CD4-positive, alpha-beta T cell treated with Interleukin-1 beta for 1 hour (primary cell): Measurements from ENCODE around the gene TRIOBP.

Experiments
- DNase-seq, 2 donors: peaks; one replicate each; pipeline ENCODE4 v3.0.0-alpha.2; 2020 to 2022

TRIOBP gene

DNA sequence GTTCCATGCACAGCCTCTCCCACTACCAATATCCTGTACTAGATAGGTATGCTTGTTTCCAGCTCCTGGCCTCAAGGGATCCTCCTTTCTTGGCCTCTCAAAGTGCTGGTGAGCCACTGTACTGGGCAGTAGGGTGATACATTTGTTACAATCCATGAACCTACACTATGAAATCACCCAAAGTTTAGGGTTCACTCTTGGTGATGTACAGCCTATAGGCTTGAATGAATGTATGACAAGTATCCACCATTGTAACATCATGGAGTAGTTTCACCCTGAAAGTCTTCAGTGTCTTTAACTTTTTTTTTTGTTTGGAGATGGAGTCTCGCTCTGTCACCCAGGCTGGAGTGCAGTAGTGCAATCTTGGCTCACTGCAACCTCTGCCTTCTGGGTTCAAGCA lies 31.8 kb downstream of the TRIOBP start:
- no peak for DNase-seq

DNA sequence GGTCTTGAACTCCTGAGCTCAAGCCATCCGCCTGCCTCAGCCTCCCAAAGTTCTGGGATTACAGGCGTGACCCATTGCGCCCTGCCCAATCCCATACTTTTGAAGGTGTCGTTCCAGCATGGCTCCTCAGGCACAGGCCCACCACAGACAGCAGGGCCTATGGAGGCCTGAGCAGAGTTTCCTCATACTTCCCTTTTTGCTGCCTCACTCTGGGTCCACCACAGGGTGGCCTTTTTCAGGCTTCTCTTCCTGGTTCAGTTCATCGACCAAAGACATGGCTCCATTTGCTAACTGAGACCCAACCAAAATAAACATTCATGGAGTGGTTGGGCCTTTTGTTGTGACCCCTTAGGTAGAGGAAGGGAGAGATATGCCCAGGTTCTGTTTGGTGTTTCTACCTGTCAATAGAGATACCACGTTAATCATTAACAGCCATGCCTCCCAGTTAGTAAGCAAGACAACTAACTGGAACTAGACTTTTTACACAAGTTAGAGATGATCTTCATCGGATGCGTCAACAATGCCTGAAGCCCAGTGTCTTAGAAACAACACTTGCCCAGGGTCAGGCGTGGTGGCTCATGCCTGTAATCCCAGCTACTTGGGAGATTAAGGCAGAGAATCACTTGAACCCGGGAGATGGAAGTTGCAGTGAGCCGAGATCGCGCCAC lies 35.1 kb downstream of the TRIOBP start:
- peak in 1 of 2 donors; percentile 17 for DNase-seq

DNA sequence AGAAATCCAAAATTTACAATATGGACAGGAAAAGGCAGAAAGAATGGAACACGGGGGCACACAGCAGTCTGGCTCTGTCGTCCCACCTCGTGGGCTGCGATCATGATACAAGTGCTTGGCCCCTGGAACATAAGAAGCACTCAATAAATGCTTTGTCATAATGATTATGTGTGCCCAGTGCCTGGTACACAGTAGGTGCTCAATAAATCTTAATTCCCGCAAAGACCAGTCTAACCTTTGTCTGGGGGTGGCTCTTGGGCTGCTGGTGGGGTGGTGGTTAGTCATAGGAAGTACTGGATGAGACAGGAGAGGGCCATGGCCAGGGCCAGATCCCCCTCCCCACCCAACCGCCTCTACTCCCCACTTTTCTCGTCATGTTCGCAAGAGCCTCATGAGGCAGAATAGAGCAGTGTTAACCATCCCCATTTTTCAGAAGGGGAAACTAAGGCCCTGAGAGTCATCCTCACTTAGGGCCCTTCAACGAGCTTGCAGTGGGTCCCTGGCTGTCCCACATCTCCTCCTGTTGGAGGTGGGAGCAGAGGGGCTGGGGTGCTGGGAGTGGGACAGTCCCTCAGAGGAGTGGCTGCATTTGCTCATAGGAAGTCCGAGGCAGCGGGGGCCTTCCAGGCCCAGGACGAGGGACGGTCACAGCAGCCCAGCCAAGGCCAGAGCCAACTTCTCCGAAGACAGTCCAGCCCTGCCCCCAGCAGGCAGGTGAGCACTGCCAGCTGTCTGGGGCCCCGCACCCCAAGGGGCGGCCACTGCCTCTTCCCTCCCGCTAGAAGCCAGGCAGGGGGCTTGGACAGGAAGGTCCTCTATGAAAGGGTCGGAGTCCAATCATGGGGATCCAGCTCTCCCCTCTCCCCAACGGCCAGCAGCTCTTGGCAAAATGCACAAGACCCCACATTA lies 36.1 kb downstream of the TRIOBP start:
- no peak for DNase-seq

DNA sequence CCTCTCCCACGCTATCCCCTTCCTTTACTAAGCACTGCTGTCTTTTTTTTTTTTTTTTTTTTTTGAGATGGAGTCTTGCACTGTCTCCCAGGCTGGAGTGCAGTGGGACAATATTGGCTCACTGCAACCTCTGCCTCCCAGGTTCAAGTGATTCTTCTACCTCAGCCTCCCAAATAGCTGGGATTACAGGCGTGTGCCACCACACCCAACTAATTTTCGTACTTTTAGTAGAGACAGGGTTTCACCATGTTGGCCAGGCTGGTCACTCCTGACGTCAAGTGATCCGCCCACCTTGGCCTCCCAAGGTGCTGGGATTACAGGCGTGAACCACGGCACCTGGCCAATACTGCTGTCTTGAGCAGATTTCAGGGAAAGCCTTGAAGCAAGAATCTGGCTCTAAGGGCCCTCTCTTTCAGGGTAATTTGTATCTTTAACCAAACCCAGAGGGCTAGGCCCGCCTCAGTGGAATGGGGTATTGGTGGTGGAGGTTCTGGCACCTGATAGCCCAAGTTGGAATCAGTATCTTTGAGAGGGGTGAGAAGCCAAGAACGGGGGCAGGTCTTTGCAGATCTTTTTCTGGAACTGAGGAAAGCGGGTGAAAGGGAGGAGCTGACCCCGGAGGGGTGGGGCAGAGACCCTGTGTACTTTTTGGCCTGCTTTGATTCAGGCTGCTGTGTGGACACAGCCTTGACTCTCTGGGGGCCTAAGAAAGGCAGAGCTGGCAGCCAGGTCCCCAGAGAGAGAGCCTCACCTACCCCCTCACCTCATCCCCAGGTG lies 37.0 kb downstream of the TRIOBP start:
- DNase-seq = no peak

DNA sequence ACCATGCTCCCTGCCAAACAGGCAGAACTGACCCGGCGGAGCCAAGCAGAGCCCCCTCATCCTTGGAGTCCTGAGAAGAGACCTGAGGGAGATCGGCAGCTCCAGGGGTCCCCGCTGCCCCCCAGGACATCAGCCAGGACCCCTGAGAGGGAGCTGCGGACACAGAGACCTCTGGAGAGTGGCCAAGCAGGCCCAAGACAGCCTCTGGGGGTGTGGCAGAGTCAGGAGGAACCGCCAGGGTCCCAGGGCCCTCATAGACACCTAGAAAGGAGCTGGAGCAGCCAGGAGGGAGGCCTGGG lies 37.5 kb downstream of the TRIOBP start:
- DNase-seq = no peak

DNA sequence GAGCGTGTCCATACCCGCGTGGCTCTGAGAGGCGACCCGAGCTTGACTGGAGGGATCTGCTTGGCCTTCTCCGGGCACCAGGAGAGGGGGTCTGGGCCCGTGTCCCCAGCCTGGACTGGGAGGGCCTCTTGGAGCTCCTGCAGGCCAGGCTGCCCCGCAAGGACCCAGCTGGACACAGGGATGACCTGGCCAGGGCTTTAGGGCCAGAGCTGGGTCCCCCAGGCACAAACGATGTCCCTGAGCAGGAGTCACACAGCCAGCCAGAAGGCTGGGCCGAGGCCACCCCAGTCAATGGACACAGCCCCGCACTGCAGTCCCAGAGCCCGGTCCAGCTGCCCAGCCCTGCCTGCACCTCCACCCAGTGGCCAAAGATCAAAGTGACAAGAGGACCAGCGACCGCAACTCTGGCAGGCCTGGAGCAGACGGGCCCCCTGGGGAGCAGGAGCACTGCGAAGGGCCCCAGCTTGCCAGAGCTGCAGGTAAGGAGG lies 38.2 kb downstream of the TRIOBP start:
- DNase-seq = no peak

DNA sequence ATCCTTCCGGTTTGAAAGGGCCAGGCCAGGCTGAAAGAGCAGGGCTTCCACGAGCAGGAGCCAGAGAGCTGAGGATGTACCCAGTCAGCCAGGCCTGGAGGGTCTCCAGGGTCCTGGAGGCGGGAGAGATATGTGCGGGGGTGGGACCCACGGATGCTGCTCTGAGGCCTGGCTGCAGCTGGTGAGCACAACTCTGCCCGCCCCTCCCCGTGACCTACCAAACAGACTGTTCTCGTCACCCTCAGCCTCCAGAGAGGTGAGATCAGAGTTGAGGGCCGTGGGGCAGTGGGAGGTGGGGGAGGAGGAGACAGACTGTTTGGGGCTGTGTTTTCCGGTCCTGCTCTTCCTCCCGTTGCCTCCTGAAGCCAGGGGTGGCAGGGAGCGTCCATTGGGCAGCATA lies 42.2 kb downstream of the TRIOBP start:
- DNase-seq = no peak

DNA sequence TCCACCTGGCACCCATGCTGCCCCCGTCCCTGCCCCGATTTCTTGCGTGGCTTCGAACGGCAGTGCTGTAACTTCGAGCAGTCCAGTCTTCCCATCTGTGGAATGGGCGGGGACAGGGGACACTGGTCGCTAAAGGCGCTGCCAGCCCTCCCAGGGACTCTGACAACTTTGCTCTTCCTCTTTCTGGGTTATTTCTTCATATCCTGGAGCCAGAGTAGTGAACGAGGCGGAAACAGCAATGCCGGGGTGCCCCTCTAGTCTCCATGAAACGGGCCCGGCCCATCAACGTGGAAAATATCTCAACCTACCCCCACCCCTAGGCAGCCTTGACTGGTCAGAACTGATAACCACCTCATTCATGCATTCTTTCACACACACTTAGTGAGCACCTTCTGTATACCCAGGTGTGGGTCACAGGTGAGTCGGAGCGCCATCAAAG lies 42.8 kb downstream of the TRIOBP start:
- DNase-seq = peak in 1 of 2 donors; percentile 59

DNA sequence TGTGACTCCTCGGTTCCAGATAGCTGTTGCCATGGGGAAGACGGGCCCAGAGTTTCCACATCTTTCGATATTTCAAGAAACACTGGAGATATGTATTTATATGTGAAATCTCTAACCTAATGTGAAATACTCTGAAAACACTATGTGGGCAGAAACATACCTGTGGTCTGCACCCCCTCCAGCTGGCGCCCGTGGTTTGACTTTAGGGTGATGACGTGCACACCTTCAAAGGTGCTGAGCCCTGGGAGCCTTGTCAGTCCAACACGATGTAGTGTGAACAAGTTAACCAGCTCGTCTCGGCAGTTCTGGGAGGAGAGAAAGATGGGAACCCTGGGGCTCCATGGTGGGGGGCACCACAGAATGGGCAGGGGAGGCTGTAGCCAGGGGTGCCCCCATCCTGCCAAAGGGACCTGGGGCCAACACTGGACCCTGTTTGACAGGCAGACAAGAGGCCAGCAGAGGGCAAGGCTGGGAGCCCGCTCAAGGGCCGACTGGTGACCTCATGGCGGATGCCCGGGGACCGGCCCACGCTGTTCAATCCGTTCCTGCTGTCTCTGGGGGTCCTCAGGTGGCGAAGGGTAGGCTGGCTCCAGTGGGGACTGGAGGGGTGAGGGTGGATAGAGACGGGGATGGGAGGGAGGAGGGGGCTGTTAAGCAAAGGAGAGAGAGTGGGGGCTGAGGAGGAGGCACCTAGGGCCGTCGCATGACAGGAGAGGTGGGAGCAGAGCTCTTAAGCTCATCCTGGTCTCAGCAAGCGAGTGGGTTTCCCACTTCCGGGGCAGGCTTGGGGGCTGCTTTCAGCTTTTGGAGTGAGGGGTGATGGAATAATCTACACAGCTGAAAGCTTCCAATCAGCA lies 43.8 kb downstream of the TRIOBP start:
- no peak for DNase-seq

DNA sequence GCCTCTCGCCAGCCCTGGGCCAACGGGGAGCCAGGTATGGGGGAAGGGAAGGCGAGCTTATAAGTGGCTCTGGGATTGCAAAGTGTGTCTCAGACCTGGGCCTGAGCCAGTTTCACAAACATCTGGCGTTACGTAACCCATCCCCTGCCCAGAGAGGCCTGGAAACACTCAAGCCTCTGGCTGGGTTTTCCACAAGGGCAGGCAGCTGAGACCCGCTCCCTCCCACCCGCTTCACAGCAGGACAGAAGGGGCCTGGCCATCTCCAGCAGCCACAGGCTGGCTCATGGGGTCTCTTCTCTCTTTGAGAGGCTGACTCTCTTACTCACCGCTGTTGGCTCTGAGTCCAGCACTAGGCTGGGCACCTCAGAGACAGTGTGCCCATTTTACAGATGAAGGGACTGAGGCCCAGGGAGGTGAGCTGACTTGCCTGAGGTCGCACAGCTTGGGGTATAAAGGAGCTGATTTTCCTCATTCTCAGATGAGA lies 44.5 kb downstream of the TRIOBP start:
- peak in 1 of 2 donors; percentile 35 for DNase-seq

DNA sequence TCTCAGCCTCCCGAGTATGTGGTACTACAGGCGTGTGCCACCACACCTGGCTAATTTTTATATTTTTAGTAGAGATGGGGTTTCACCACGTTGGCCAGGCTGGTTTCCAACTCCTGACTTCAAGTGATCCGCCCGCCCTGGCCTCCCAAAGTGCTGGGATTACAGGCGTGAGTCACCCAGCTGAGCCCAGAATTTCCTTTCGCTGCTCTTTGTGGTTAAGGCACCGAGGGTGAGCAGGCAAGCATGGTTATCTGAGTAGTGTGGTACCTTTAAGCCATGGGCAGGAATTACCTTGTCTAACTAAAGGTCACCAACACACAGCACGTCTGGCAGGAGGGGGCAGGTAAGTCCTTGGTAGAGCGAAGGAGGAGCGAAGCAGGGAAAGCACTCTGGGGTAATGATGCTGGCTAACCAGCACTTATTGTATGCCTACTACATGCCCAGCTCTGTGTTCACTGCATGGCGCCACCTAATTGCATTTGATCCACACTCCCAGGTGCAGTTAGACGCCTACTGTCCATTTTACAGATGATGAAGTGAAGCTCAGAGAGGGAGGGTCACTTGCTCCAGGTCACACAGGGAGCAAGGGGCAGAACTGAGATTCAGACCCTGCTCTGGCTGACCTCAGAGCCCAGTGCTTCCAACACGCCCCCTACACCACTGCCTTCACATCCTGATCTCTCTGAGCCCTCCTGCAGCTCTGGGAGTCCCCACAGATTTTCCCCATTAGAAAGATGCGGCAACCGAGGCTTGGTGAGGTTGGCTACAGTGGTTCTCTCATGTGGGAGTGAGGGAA lies 45.7 kb downstream of the TRIOBP start:
- DNase-seq = no peak

DNA sequence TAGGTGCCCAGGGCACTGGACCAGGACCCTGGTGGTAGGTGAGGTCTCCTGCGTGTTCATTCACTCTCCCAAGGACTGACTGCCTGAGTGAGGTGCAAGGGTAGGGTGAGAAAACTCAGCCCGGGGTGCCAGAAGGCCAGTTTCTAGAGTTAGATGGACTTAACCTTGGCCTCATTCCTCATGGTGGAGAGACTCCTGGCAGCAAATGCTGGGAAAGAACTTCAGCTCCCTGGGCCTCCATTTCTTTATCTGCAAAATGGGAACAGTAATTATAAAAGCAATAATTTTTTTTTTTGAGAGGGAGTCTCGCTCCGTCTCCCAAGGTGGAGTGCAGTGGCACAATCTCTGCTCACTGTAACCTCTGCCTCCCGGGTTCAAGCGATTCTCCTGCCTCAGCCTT lies 47.7 kb downstream of the TRIOBP start:
- DNase-seq = no peak

DNA sequence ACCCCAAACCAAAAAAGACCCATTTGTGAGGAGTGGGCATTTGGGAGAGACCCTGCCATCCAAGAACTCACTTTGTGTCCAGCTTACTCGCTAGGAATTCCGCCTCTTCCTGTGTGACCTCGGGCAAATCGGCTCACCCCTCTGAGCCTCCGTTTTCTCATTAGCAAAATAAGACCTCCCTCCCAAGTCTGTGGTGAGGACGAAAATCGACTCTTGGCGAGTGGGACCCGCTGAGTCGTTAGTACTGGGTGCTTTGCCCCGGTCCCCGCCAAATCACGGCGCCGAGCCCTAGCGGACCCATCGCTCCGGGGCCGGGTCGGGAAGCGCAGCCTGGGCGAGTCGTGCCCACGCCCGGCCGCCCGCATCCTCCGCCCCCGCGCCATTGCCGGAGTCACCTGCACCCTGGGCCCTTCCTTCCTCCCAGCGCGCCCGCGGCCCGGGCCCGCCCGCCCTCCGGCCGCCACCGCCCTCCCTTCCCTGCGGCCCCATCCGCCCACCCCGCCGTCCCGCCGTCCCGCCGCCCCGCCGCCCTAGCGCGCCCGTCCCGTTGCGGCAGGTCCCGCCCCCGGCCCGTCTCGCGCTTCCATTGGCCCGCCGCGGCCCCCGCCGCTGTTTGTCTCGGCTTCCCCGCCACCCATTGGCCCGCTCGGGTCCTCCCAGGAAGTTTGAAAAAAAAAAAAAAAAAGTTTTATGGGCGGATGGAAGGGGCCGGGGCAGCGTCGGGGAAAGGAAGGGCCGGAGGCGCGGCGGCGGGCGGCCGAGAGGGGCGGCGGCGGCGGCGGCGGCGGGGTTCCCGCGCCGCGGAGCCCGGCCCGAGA lies 48.9 kb downstream of the TRIOBP start:
- peak; percentile 84 to 87 for DNase-seq

DNA sequence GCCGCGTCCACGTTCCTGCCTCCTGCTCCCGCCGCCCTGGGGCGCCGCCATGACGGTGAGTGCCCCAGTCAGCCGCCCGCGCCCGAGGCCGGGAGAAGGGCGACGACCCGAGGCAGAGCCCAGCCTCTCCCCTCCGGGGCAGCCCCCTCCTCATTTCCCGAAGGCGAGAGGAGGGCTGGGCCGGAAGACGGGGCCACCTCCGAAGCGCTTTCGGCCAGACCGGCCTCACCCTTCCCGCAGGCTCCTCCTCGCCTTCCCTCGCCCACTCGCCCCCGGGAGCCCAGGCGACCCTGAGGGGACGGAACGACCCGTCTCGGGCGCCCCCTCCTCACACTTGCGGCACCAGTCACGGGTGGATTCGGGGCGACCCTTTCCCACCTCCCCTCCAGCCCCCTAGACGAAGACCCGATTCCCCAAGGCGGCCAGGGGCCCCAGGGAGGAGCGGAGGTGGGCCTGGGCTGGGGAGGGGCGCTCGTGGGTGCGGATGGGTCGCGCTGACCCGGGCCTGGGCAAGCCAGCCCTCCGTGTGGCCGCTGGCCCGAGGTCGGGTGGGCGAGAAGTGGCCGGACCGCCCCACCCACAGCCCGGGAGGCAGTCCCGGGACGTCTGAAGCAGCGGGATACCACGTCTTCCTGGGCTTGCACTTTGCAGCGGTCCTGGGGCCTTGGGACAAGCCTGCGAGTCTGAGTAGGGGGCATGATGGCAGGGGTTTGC lies 49.7 kb downstream of the TRIOBP start:
- no peak for DNase-seq

DNA sequence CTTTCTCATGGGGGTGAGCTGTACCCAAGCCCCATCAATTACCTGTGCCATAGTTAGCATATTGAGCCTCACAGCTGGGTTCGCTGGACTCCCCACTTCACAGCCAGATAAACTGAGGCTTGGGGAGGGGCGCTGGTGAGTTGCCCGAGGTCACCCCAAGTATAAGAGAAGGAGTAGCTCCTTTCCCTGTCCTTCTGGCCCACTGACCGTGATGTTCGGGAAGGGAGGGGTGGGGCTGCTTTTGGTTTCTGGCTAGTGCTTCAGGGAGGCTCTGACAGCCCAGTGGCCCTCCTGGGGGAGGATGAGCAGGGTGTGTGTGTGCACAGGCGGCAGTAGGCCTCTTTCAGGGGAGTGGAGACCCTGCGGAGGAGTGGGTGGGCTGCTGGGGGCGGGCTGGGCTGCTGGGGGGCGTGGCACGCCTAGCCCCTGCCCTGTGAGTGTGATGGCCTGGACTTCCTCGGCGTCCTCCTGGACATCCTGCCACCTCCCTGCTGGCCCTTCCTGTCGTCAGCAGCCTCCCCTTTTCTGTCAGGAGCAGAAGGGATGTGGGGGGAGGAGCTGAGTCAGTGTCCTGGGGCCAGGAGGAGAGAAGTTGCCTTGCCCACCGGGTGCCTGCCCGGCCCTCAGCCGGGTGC lies 50.3 kb downstream of the TRIOBP start:
- DNase-seq = no peak

DNA sequence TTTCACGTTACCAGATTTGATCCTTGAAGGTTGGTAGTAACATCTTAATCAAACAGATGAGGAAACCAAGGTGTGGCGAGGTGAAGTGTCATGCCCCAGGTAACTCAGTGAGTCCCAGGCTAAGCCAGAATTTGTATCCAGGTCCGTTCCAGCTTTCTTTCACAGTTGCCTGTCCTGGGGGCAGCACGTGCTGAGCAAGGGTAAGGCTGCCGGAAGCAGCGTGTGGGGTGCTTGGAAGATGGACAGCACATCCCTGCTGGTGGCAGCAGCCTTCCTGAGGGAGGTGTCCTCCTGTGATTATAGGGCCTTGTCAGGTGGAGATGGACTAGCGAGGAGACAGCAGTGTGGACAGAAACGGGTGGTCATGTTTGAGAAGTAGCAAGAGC lies 50.9 kb downstream of the TRIOBP start:
- no peak for DNase-seq

DNA sequence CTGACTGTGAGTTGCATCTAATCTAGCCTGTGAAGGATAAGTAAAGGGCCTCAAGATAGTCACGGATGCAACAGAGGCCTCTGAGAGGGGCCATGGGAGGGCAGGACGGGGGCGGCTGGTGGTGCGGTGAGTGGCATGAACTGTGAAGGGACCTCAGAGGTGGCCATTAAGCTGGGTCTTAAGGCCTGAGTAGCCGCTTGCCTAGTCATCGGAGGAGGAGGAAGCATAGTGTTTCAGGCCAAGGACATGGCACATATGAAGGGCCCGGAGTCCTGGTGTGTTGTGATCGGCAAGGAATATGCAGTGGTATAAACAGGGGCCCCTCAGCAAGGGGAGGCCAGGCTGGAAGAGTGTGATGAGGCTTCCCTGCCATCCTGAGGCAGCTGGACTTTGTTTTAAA lies 51.8 kb downstream of the TRIOBP start:
- DNase-seq = no peak

DNA sequence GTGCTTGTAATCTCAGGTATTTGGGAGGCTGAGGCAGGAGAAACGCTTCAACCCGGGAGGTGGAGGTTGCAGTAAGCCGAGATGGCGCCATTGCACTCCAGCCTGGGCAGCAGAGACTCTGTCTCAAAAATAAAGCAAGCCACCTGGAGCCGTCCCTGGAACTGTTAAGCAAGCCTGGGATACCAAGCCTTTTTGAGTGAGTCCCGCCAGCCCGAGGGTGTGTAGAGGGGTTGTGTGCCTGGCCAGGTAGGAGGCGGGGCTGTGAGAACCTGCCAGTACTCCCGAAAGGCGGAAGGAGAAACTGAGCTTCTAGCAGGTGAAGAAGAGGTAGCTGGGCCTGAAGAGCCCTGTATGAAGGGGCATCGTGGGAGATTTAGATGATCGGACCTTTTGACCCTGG lies 52.4 kb downstream of the TRIOBP start:
- no peak for DNase-seq

DNA sequence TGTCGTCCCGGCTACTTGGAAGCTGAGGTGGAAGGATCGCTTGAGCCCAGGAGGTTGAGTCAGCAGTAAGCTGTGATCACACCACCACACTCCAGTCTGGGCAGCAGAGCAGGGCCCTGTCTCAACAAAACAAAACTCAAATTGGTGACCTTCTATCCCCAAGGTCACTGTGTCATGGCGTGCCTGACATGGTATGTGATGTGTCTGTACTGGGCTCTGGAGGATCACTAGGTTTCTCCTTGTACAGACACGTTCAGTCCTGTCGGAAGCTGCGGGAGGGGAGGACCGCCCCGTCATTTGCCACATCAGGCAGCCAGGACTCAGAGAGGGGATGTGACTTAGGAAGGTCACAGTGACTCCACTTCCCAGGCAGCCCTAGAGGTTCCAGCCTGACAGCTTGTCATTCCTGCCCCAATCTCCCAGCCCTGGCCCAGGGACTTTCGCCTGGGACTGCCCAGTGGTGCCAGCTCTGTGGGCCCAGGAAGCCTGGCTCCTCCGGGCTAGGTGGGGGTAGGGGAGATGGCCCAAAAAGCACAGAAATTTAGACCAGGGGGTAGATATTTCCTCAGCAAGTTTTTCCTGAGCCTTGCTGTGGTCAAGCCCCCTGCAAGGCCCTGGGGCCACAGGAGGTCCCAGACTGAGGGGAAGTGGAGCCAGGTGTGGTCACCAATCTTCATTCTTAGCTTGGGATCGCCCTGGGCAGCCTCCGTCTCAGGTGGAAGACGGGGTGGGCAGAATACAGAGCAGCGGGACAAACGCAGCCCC lies 53.2 kb downstream of the TRIOBP start:
- no peak for DNase-seq
